WTC11 (cell line): ENCODE measurements around the gene GNG14.
"Not testable (repeated sequence)": the region's sequence is repeated elsewhere in the genome, so short reads cannot be mapped to it uniquely, and the experiment has no call there.

ENCODE experiments used
- TF ChIP-seq, protein P1 (sequence below): sonication (generic); formaldehyde crosslinking; IDR thresholded peaks from 2 replicates; pipeline ENCODE4 v1.8.0; 2022; ENCODE audit warnings: mild to moderate bottlenecking, missing genetic modification reagents
- TF ChIP-seq, protein P2 (sequence below): sonication (generic); formaldehyde crosslinking; IDR thresholded peaks from 2 replicates; pipeline ENCODE4 v1.8.1; 2023; ENCODE audit warnings: mild to moderate bottlenecking, missing genetic modification reagents, moderate library complexity
- TF ChIP-seq, protein P3 (sequence below): fragments of 200-600 bp; IDR thresholded peaks from 2 replicates; pipeline ENCODE4 v1.8.0; 2022; ENCODE audit warnings: antibody characterized with exemption

DNA sequence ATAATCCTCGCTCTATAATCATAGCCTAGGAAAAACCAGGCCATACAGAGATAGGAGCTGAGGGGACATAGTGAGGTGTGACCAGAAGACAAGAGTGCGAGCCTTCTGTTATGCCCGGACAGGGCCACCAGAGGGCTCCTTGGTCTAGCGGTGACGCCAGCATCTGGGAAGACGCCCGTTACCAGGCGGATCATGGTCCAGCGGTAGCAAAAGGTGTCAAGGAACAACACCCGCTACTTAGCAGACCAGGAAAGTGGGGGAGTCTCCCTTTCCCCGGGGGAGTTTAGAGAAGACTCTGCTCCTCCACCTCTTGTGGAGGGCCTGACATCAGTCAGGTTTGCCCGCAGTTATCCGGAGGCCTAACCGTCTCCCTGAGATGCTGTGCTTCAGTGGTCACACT is 24.3 kb downstream of the GNG14 start:
- TF ChIP-seq, protein P1, sequence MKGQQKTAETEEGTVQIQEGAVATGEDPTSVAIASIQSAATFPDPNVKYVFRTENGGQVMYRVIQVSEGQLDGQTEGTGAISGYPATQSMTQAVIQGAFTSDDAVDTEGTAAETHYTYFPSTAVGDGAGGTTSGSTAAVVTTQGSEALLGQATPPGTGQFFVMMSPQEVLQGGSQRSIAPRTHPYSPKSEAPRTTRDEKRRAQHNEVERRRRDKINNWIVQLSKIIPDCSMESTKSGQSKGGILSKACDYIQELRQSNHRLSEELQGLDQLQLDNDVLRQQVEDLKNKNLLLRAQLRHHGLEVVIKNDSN (CRISPR knock-in tag): not testable (repeated sequence)
- TF ChIP-seq, protein P2, sequence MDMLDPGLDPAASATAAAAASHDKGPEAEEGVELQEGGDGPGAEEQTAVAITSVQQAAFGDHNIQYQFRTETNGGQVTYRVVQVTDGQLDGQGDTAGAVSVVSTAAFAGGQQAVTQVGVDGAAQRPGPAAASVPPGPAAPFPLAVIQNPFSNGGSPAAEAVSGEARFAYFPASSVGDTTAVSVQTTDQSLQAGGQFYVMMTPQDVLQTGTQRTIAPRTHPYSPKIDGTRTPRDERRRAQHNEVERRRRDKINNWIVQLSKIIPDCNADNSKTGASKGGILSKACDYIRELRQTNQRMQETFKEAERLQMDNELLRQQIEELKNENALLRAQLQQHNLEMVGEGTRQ: not testable (repeated sequence)
- TF ChIP-seq, protein P3, sequence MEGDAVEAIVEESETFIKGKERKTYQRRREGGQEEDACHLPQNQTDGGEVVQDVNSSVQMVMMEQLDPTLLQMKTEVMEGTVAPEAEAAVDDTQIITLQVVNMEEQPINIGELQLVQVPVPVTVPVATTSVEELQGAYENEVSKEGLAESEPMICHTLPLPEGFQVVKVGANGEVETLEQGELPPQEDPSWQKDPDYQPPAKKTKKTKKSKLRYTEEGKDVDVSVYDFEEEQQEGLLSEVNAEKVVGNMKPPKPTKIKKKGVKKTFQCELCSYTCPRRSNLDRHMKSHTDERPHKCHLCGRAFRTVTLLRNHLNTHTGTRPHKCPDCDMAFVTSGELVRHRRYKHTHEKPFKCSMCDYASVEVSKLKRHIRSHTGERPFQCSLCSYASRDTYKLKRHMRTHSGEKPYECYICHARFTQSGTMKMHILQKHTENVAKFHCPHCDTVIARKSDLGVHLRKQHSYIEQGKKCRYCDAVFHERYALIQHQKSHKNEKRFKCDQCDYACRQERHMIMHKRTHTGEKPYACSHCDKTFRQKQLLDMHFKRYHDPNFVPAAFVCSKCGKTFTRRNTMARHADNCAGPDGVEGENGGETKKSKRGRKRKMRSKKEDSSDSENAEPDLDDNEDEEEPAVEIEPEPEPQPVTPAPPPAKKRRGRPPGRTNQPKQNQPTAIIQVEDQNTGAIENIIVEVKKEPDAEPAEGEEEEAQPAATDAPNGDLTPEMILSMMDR: 0 out of 2 replicates have a peak, but pooled peaks have one; percentile 36
